ENCODE results near the gene MYH7. TPM values are rescaled to one million over a fixed set of nuclear protein-coding genes. Genes with fewer than 3 reads are reported as not detected.

The MYH7 gene
- polyA plus RNA-seq, 4 donors = 0.37 to 8.6 (median 2.6) TPM

DNA sequence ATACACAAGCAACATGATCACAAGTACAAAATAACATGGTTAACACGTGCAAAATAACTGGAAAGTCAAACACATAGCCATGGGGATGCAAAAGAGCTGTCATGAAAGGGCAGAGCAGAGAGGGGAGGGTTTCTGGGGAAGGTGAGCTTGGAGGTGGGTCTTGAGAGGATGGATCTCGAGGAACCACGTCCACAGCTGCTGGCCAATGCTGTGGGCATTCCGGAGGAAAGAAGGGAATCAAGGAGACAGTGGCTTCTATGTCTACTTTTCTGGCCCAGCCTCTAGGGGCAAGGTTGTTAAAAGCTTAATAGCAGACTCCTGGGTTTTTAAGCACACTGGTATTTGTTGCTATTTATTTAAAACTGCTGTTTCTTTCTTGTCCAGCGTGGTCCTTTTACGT, 8.4 kb upstream of the MYH7 start:
- no peak for DNase-seq
- peaks cover 2 to 28% (median 5%) of the 10 kb centered on the region in 3 donors for H3K4me1 ChIP-seq (ENCODE audit: control insufficient read depth in 3 of 3, insufficient read depth in 2 of 3, low read depth in 1 of 3, low read length in 2 of 3)
- no peaks in the 10 kb centered on the region for H3K36me3 ChIP-seq (ENCODE audit: control insufficient read depth in 3 of 3, insufficient read depth in 2 of 3, low read depth in 1 of 3, low read length in 3 of 3)
- peaks cover 0 to 5% of the 10 kb centered on the region in 2 donors for H3K9me3 ChIP-seq (ENCODE audit: control insufficient read depth in 2 of 2, insufficient read depth in 1 of 2, low read depth in 1 of 2, low read length in 1 of 2)
- no peak overlapping the region for H3K4me3 ChIP-seq (ENCODE audit: low read depth in 1 of 3, low read length in 3 of 3)
- FAIRE-seq = no peak
- 74 to 79% (median 79%) methylated on average over 6 of the region's 6 CpGs for WGBS, 3 donors
- no peak overlapping the region for H3K27ac ChIP-seq (ENCODE audit: low read depth in 1 of 3, low read length in 2 of 3)
- H3K27me3 ChIP-seq (ENCODE audit: control insufficient read depth in 3 of 3, insufficient read depth in 3 of 3, low read length in 3 of 3) = no peaks in the 10 kb centered on the region

DNA sequence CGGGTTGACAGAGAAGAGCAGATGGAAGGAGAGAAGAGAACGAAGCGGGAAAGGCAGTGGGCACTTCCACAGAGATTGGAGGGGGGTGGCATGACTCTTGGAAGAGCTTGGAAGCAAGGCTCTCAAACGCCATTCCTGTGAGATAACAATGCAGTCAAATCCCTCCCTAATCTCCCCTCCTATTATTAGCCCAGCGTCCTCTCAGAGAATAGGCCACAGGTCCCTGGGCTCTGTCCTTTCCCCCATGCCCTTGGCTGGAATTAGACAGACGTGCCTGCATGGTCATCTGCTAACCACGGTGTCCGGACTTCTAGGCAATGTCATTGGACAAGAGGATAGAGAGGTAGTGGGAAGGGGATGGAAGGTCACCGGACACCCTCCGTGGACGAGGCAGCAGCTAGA, 8.0 kb upstream of the MYH7 start:
- Histone ChIP-seq H3K27me3 (ENCODE audit: control insufficient read depth in 3 of 3, insufficient read depth in 3 of 3, low read length in 3 of 3) (no peaks in the 10 kb centered on the region), H3K4me3 (ENCODE audit: low read depth in 1 of 3, low read length in 3 of 3) (no peak overlapping the region), H3K36me3 (ENCODE audit: control insufficient read depth in 3 of 3, insufficient read depth in 2 of 3, low read depth in 1 of 3, low read length in 3 of 3) (no peaks in the 10 kb centered on the region), H3K4me1 (ENCODE audit: control insufficient read depth in 3 of 3, insufficient read depth in 2 of 3, low read depth in 1 of 3, low read length in 2 of 3) (peaks cover 2 to 25% (median 2%) of the 10 kb centered on the region in 3 donors), H3K9me3 (ENCODE audit: control insufficient read depth in 2 of 2, insufficient read depth in 1 of 2, low read depth in 1 of 2, low read length in 1 of 2) (peaks cover 0 to 3% of the 10 kb centered on the region in 2 donors), H3K27ac (ENCODE audit: low read depth in 1 of 3, low read length in 2 of 3) (no peak overlapping the region)
- DNase-seq = no peak
- WGBS, 3 donors = 81 to 89% (median 84%) methylated on average over 11 of the region's 11 CpGs
- FAIRE-seq = no peak

DNA sequence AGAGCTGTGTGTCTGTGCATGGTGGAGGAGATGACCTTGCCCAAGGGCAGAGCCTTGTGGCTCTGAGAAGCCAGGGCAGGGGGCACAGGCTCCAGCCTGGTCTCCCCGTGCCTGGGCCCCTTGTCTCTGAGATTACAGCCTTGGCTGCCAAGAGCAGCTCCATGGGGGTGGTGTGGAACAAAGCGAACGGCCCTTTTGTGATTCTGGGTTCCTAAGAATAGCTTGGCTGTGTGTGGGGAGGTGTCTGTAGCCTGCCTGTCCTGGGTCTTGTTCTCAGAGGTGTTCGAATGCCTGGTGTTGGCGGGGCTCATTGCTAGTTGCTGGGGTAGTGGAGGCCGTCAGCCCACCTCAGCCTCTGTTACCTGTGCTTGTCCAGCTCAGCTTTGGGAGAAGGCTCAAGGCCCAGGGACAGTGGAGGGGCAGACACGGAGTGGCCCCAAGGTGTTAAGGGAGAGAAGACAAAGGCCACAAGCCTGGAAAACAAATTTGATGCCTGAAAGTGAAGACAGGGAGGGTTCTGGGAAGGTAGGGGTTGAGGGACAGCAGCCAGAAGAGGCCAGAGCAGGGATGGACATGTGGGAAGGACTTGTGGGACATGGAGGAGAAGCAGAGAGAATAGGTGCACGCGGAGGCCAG, 7.4 kb upstream of the MYH7 start:
- DNase-seq (no peak), FAIRE-seq (no peak)
- H3K4me1 ChIP-seq (ENCODE audit: control insufficient read depth in 3 of 3, insufficient read depth in 2 of 3, low read depth in 1 of 3, low read length in 2 of 3) = peaks cover 2 to 20% (median 2%) of the 10 kb centered on the region in 3 donors

GRCh38 chr14:23441076-23441475, 5.6 kb upstream of the MYH7 start:
- DNase-seq (no peak), FAIRE-seq (no peak)
- no peak overlapping the region for H3K27ac ChIP-seq (ENCODE audit: low read depth in 1 of 3, low read length in 2 of 3)
- peaks cover 0 to 14% (median 0%) of the 10 kb centered on the region in 3 donors for H3K4me1 ChIP-seq (ENCODE audit: control insufficient read depth in 3 of 3, insufficient read depth in 2 of 3, low read depth in 1 of 3, low read length in 2 of 3)
- H3K4me3 ChIP-seq (ENCODE audit: low read depth in 1 of 3, low read length in 3 of 3) = no peak overlapping the region
- no peaks in the 10 kb centered on the region for H3K9me3 ChIP-seq (ENCODE audit: control insufficient read depth in 2 of 2, insufficient read depth in 1 of 2, low read depth in 1 of 2, low read length in 1 of 2)
- no peaks in the 10 kb centered on the region for H3K27me3 ChIP-seq (ENCODE audit: control insufficient read depth in 3 of 3, insufficient read depth in 3 of 3, low read length in 3 of 3)
- H3K36me3 ChIP-seq (ENCODE audit: control insufficient read depth in 3 of 3, insufficient read depth in 2 of 3, low read depth in 1 of 3, low read length in 3 of 3) = no peaks in the 10 kb centered on the region
- whole genome bisulfite sequencing, 3 donors = 26 to 31% (median 31%) methylated on average over 1 of the region's 1 CpG

More for the DNA sequence above, 7.4 kb upstream of the MYH7 start:
- WGBS, 3 donors = 78 to 83% (median 81%) methylated on average over 9 of the region's 9 CpGs
- no peaks in the 10 kb centered on the region for H3K36me3 ChIP-seq (ENCODE audit: control insufficient read depth in 3 of 3, insufficient read depth in 2 of 3, low read depth in 1 of 3, low read length in 3 of 3)
- H3K27ac ChIP-seq (ENCODE audit: low read depth in 1 of 3, low read length in 2 of 3) = no peak overlapping the region
- H3K4me3 ChIP-seq (ENCODE audit: low read depth in 1 of 3, low read length in 3 of 3) = no peak overlapping the region
- no peaks in the 10 kb centered on the region for H3K9me3 ChIP-seq (ENCODE audit: control insufficient read depth in 2 of 2, insufficient read depth in 1 of 2, low read depth in 1 of 2, low read length in 1 of 2)
- no peaks in the 10 kb centered on the region for H3K27me3 ChIP-seq (ENCODE audit: control insufficient read depth in 3 of 3, insufficient read depth in 3 of 3, low read length in 3 of 3)

- no peak for DNase-seq
- 84 to 89% (median 88%) methylated on average over 6 of the region's 6 CpGs for WGBS, 3 donors
- H3K9me3 ChIP-seq (ENCODE audit: control insufficient read depth in 2 of 2, insufficient read depth in 1 of 2, low read depth in 1 of 2, low read length in 1 of 2) = no peaks in the 10 kb centered on the region
- peaks cover 0 to 21% (median 0%) of the 10 kb centered on the region in 3 donors for H3K4me1 ChIP-seq (ENCODE audit: control insufficient read depth in 3 of 3, insufficient read depth in 2 of 3, low read depth in 1 of 3, low read length in 2 of 3)
- H3K27ac ChIP-seq (ENCODE audit: low read depth in 1 of 3, low read length in 2 of 3) = no peak overlapping the region
- no peak for FAIRE-seq
- no peaks in the 10 kb centered on the region for H3K36me3 ChIP-seq (ENCODE audit: control insufficient read depth in 3 of 3, insufficient read depth in 2 of 3, low read depth in 1 of 3, low read length in 3 of 3)
- H3K4me3 ChIP-seq (ENCODE audit: low read depth in 1 of 3, low read length in 3 of 3) = no peak overlapping the region
- no peaks in the 10 kb centered on the region for H3K27me3 ChIP-seq (ENCODE audit: control insufficient read depth in 3 of 3, insufficient read depth in 3 of 3, low read length in 3 of 3)
Measured at GRCh38 chr14:23439107-23439835, 3.8 kb upstream of the MYH7 start.

- peaks cover 0 to 21% (median 0%) of the 10 kb centered on the region in 3 donors for H3K4me1 ChIP-seq (ENCODE audit: control insufficient read depth in 3 of 3, insufficient read depth in 2 of 3, low read depth in 1 of 3, low read length in 2 of 3)
- no peaks in the 10 kb centered on the region for H3K27me3 ChIP-seq (ENCODE audit: control insufficient read depth in 3 of 3, insufficient read depth in 3 of 3, low read length in 3 of 3)
- H3K4me3 ChIP-seq (ENCODE audit: low read depth in 1 of 3, low read length in 3 of 3) = no peak overlapping the region
- H3K9me3 ChIP-seq (ENCODE audit: control insufficient read depth in 2 of 2, insufficient read depth in 1 of 2, low read depth in 1 of 2, low read length in 1 of 2) = no peaks in the 10 kb centered on the region
- WGBS, 3 donors = 63 to 80% (median 76%) methylated on average over 15 of the region's 15 CpGs
- H3K27ac ChIP-seq (ENCODE audit: low read depth in 1 of 3, low read length in 2 of 3) = peak overlapping the region in 1 of 3 donors; percentile 35
- no peak for DNase-seq
- H3K36me3 ChIP-seq (ENCODE audit: control insufficient read depth in 3 of 3, insufficient read depth in 2 of 3, low read depth in 1 of 3, low read length in 3 of 3) = no peaks in the 10 kb centered on the region
- no peak for FAIRE-seq
Measured at GRCh38 chr14:23438101-23438971, 2.9 kb upstream of the MYH7 start.

DNA sequence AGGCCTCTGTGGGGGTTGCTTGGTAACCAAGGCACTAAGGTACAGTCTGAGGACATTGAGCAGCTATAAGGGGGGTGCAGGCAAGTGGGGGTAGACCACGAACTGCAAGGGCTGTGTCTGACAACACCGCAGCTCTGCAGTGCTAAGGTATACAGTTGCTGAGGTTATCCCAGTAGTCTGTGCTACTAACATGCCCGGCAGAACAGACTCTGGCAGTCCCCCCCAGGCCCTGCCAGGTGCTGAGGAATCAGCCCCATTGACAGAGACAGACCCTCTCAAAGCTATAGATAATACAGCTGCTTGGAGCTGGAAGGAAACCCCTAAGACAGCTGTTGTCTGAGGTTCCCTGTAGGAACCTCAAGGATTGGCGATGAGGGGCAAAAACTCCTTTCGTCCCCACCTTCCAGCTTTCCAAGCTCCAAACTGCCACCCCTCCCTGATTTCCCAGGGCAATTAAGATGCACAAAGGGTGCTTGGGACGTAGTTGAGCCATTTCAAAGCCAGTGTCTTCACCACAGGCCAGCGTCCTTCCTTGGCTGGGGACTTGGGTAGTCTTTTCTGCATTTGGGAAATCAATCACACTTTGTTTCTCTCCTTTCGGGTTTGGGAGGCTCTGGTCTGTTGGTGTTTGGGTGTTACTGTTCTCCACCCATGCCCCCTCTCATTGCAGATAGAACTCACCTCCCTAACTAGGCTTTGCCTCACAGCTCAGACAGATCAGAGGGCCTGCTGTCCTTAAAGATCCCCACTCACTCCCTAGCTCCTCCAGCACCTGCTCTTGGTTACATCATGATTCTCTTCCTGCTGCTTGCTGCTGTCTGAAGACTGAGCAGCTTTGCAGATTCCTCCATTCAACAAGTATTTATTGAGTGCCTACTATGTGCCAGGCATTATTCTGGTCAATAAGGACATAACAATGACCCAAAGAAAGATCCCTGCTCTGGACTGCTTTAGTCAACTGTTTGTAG, 2.0 kb upstream of the MYH7 start:
- H3K4me1 ChIP-seq (ENCODE audit: control insufficient read depth in 3 of 3, insufficient read depth in 2 of 3, low read depth in 1 of 3, low read length in 2 of 3) = peaks cover 0 to 18% (median 0%) of the 10 kb centered on the region in 3 donors
- peak overlapping the region in 1 of 3 donors; percentile 9 for H3K27ac ChIP-seq (ENCODE audit: low read depth in 1 of 3, low read length in 2 of 3)
- no peaks in the 10 kb centered on the region for H3K9me3 ChIP-seq (ENCODE audit: control insufficient read depth in 2 of 2, insufficient read depth in 1 of 2, low read depth in 1 of 2, low read length in 1 of 2)
- 71 to 76% (median 72%) methylated on average over 7 to 8 of the region's 8 CpGs for WGBS, 3 donors
- FAIRE-seq (no peak), DNase-seq (no peak)
- no peaks in the 10 kb centered on the region for H3K27me3 ChIP-seq (ENCODE audit: control insufficient read depth in 3 of 3, insufficient read depth in 3 of 3, low read length in 3 of 3)
- no peak overlapping the region for H3K4me3 ChIP-seq (ENCODE audit: low read depth in 1 of 3, low read length in 3 of 3)
- H3K36me3 ChIP-seq (ENCODE audit: control insufficient read depth in 3 of 3, insufficient read depth in 2 of 3, low read depth in 1 of 3, low read length in 3 of 3) = no peaks in the 10 kb centered on the region

Data from small intestine (tissue), 7 donors.